HG02678 (cell line): Measurements from ENCODE around the gene ARHGEF10L.
"Not testable (repeated sequence)": the region's sequence is repeated elsewhere in the genome, so short reads cannot be mapped to it uniquely, and the experiment has no call there.

Experiments used
- ATAC-seq: cut with Tn5 transposase; IDR thresholded peaks from one replicate; pipeline ENCODE4 v1.9.1; 2021; ENCODE audit warnings: mild to moderate bottlenecking, moderate library complexity; ENCODE audit not compliant: unreplicated experiment

ARHGEF10L gene

DNA sequence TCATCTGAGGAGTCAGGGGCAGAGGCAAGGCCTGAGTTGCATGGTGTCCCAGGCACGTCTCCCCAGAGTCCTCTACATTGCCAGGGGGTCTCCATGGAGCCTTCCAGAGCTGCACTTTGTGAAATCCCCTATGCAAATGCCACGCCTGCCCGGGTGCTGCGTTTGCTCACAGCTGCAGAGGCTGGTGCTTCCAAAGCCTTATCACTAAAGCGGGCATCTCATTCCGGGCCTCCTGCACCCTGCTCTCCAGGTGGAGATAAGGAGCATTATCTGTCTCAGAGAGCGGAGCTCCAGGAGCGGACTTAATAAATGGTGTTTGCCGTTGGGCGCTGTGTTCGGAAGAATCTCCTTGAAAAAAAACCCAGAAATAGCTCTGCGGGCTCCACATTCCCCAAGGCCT lies 189.8 kb downstream of the ARHGEF10L start:
- no peak for ATAC-seq

GRCh38 chr1:17729909-17730308 lies 190.4 kb downstream of the ARHGEF10L start:
- no peak for ATAC-seq

- no peak for ATAC-seq
Measured at GRCh38 chr1:17731460-17731859, 192.0 kb downstream of the ARHGEF10L start.

DNA sequence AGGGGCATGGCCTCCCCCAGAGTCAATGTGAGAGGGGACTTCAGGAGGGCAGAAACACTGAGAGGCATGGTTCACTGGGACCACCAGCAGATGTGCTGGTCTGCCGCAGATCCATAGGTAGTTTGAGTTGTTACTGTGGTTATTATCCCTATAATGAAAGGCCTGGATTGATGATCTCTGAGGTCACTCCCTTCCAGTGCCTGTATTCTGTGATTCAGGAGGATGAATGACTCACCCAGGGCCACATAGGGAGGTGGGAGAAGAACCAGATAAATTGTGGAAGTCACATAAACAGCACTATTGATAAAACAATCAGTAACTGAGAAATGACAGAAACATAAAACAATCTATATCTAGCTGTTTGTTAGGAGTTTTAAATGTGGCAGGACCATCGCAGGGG lies 193.0 kb downstream of the ARHGEF10L start:
- ATAC-seq = no peak

GRCh38 chr1:17733661-17734060 lies 194.2 kb downstream of the ARHGEF10L start:
- ATAC-seq = no peak

GRCh38 chr1:17734609-17735008 lies 195.1 kb downstream of the ARHGEF10L start:
- no peak for ATAC-seq

- no peak for ATAC-seq
Measured at GRCh38 chr1:17735348-17735747, 195.8 kb downstream of the ARHGEF10L start.

GRCh38 chr1:17735793-17736192 lies 196.3 kb downstream of the ARHGEF10L start:
- no peak for ATAC-seq

DNA sequence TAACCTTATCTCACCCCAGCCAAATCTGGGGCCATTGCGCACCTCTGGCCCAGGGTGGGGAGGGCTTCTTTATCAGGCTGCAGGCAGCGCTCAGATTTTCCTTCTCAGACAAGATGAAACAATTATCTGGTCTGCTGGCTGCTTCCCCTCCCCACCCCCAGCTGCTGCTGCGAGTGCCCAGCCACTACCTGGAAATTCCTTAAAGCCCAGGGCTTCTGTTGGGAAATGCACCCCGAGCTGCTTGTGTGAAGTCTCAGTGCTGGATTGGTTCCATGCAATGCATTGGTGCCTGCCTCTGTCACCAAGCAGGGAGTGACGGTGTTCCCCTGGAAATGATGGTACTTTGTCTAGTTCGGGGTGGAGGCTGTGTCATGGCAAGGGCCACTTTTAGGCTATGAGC lies 197.1 kb downstream of the ARHGEF10L start:
- no peak for ATAC-seq

DNA sequence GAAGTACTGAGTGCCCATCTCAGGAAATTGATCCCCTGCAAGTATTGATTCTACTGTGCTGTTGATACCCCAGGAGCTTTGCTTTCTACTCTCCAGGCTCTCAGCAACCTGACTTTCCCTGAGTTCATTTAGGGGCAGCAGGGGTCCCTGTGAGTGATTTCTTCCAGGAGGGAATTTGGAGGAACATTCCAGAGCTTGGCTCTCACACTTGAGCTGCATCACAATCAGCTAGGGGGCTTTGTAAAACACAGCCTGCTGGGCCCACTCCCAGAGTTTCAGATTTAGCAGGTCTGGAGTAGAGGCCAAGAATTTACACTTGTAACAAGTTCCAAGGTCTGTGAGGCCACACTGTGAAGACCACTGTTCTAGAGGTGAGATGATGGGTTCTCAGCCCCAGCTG lies 199.6 kb downstream of the ARHGEF10L start:
- ATAC-seq = no peak

DNA sequence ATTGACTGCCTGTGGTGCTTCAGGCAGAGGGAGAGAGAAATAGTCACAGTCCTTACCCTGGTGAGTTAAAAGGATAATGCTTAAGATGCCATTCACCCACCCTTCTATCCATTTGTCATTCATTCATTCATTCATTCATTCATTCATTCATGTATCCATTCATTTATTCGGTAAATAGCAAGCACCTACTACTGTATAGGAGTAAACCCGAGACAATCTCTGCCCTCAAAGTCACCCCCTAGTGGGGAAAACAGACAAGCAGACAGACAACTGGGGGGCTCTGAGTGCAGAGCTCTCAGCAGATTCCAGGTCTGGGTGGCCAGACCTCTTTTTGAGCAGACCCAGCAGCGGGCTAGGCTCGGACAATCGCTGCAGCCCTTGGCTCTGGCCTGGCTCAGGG lies 201.6 kb downstream of the ARHGEF10L start:
- no peak for ATAC-seq

- ATAC-seq = no peak
Measured at GRCh38 chr1:17742583-17742982, 203.1 kb downstream of the ARHGEF10L start.

- no peak for ATAC-seq
Measured at GRCh38 chr1:17743008-17743647, 203.6 kb downstream of the ARHGEF10L start.

DNA sequence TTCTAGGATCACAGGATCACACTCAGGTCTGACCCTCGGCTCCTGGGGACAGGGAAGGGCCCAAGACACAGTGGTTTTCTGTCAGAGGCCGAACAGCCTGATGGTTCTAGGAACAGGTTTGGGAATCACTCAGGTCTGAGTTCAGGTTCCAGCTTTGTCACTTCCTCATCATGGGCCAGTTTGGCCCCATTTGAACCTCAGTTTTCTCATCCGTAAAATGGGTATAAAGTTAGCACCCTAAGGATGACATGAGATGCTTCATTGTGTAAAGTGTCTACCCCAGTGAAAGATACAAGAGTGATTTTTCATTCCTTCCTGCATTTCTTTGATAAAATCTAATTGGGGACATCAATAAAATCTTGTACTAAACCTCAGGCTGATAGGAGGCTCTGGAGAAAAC lies 204.4 kb downstream of the ARHGEF10L start:
- ATAC-seq = no peak

- no peak for ATAC-seq
Measured at GRCh38 chr1:17744666-17745478, 205.4 kb downstream of the ARHGEF10L start.

DNA sequence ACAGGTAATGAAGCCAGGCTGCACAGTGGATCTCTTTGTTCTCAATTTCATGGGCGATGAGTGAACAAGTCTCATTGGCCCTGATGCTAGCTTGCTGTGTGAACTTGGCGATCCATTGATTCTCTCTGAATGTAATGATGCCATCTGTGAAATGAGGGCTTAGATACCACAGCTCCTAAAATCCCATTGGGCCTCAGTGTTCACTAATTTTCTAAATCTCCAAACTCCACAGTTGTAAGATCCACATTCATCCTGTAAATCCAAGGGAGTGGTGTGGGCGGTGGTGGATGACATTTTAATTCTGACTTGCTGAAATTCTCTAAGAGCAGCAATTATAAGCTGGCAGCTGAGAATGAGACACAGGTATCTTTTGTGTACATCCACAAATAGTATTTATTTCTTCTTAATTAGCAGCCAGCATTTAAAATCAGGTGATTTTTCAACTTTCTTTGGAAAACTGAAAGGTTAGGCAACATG lies 206.0 kb downstream of the ARHGEF10L start:
- ATAC-seq = no peak

DNA sequence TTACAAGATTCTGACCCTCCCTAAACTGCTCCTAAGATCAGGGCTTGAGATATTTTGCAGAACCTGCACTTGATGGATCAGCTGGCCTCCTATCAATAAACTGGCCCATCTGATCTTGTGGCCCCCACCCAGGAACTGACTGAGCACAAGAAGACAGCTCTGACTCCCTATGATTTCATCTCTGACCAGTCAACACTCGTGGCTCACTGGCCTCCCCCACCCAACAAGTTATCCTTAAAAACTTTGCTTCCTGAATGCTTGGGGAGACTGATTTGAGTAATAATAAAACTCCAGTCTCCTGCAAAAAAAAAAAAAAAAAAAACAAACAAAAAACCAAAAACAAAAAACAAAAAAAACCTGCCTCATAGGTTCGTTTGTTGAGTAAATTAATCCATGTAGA lies 206.8 kb downstream of the ARHGEF10L start:
- not testable (repeated sequence) for ATAC-seq

DNA sequence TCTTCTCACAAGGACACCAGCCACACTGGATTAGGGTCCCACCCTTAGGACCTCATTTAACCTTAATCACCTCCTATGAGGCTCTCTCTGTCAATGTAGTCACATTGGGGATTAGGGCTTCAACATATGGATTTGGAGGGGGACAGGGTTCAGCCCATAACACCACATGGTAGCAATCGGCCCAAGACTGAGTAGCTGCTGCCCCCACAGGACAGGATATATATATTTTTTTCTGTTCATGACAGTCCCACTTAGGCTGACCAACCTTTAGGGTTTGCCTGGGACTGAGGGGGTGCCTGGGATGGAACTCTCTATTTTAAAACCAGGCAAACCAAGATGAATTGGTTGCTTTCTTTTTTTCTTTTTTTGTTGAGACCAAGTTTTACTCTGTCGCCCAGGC lies 207.4 kb downstream of the ARHGEF10L start:
- ATAC-seq = no peak
